Measurements from ENCODE around the gene CRB3. TPM values are rescaled to one million over a fixed set of nuclear protein-coding genes. Genes with fewer than 3 reads are reported as not detected.

Gene CRB3
- total and polyA plus RNA-seq, 8 donors: 7.6 to 203 (median 49.0) TPM

DNA sequence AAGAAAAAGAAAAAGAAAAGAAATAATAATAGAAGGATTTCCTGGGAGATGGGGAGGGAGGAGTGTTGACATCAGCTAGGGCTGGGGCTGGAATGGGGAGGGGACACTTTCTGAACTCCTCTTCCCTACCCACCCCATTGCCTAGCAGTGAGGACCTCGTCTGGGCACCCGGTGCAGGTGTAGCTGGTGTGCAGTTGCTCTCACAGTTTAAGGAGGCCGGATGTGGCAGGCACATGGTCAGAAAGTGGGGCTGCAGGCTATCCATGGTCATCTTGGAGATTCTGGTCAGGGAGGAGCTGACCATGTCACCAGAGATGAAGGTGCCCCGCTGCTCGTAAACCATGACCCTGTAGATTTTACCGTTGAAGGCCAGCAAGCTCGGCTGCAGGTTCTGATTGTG, 46.5 kb downstream of the CRB3 start:
- no peaks in the 10 kb centered on the region for H3K9me3 ChIP-seq
- H3K36me3 ChIP-seq: no peaks in the 10 kb centered on the region
- 77 to 91% (median 89%) methylated on average over 6 to 7 of the region's 7 CpGs for WGBS, 5 donors
- intact Hi-C loops (cut with DNase I; ENCODE audit: low total_unique reads): loop anchor here (10.0 kb wide), 1 partner anchor 124 kb away; no protein-coding TSS in a partner anchor
- no peak for DNase-seq
- no peak for TF ChIP-seq POLR2A (IDR thresholded peaks at IDR 0.05)
- no peak for TF ChIP-seq EP300 (IDR thresholded peaks at IDR 0.05)
- no peak for TF ChIP-seq POLR2AphosphoS5 (IDR thresholded peaks at IDR 0.05)
- H3K27ac ChIP-seq: no peak overlapping the region
- H3K27me3 ChIP-seq: no peaks in the 10 kb centered on the region
- no peak overlapping the region for H3K4me3 ChIP-seq
- peaks cover 0 to 9% (median 0%) of the 10 kb centered on the region in 4 donors for H3K4me1 ChIP-seq

GRCh38 chr19:6514089-6514488, 50.0 kb downstream of the CRB3 start:
- H3K36me3 ChIP-seq: no peaks in the 10 kb centered on the region
- H3K4me1 ChIP-seq: peaks cover 0 to 35% (median 17%) of the 10 kb centered on the region in 4 donors
- intact Hi-C loops (cut with DNase I; ENCODE audit: low total_unique reads): loop anchor here (10.0 kb wide), 1 partner anchor 121 kb away; no protein-coding TSS in a partner anchor
- WGBS, 5 donors: 68 to 78% (median 70%) methylated on average over 7 to 9 of the region's 9 CpGs
- H3K27me3 ChIP-seq: no peaks in the 10 kb centered on the region
- DNase-seq: no peak
- no peaks in the 10 kb centered on the region for H3K9me3 ChIP-seq
- H3K27ac ChIP-seq: no peak overlapping the region
- no peak overlapping the region for H3K4me3 ChIP-seq
- TF ChIP-seq POLR2A (IDR thresholded peaks at IDR 0.05) (no peak), EP300 (IDR thresholded peaks at IDR 0.05) (no peak), POLR2AphosphoS5 (IDR thresholded peaks at IDR 0.05) (no peak)
- TF ChIP-seq, protein P1, sequence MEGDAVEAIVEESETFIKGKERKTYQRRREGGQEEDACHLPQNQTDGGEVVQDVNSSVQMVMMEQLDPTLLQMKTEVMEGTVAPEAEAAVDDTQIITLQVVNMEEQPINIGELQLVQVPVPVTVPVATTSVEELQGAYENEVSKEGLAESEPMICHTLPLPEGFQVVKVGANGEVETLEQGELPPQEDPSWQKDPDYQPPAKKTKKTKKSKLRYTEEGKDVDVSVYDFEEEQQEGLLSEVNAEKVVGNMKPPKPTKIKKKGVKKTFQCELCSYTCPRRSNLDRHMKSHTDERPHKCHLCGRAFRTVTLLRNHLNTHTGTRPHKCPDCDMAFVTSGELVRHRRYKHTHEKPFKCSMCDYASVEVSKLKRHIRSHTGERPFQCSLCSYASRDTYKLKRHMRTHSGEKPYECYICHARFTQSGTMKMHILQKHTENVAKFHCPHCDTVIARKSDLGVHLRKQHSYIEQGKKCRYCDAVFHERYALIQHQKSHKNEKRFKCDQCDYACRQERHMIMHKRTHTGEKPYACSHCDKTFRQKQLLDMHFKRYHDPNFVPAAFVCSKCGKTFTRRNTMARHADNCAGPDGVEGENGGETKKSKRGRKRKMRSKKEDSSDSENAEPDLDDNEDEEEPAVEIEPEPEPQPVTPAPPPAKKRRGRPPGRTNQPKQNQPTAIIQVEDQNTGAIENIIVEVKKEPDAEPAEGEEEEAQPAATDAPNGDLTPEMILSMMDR (IDR thresholded peaks at IDR 0.05): no peak

DNA sequence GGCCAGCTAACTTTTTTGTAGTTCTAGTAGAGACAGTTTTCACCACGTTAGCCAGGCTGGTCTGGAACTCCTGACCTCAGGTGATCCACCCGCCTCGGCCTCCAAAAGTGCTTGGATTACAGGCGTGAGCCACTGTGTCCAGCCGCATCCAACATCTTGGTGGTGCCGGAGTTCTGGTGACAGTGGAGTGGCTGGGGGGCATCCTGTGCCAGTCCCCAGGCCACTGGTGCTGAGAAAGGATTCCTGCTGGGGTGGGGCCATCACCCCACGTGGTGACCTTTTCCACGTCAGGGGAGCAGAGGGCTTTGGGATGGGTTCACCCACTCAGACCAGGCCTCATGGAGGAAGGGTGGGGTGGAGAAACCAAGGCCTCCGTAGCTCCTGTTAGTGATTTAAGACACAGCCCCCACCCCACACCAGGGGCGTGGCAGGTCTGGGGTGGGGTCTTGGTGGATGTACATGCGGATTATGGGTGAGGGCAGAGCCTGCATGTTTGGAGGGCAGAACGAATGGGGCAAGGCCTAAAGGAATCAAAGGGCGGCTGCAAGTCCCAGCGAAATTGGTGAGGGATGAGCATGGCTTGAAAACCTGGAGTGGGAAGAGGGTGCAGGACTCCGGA, 51.0 kb downstream of the CRB3 start:
- intact Hi-C loops (cut with DNase I; ENCODE audit: low total_unique reads): loop anchor here (10.0 kb wide), 1 partner anchor 120 kb away; no protein-coding TSS in a partner anchor
- no peak for DNase-seq

DNA sequence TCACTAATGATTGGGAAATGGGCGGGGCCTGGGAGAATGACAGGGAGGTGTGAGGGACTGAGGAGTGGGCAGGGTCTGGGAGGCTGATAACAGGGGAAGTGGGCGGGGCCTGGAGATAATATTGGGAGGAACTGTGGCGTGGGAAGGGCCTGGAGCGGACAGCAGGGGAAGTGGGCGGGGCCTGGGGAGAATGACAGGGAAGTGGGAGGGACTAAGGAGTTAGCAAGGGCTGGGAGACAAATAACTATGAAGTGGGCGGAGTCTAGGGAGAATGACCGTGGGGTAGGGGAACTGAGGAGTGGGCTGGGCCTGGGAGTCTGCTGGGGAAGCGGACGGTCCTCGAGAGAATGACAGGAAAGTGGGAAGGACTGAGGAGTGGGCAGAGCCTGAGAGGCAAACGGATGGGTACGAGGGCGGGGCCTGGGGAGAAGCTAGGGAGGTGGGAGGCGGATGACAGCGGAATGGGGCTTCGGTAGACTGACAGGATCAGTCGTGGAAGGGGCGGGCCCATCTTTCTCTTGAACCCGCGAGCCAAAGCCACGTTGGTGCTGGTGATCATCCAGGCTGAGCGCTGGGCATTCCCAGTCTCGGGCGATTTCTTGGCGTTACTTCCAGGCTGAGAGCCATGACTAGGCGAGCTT, 52.1 kb downstream of the CRB3 start:
- intact Hi-C loops (cut with DNase I; ENCODE audit: low total_unique reads): loop anchor here (10.0 kb wide), 1 partner anchor 119 kb away; no protein-coding TSS in a partner anchor

More for the DNA sequence above, 51.0 kb downstream of the CRB3 start:
- 85 to 90% (median 86%) methylated on average over 12 to 15 of the region's 15 CpGs for WGBS, 5 donors
- Histone ChIP-seq H3K27me3 (no peaks in the 10 kb centered on the region), H3K4me1 (peaks cover 0 to 36% (median 17%) of the 10 kb centered on the region in 4 donors), H3K27ac (no peak overlapping the region), H3K4me3 (no peak overlapping the region), H3K9me3 (no peaks in the 10 kb centered on the region), H3K36me3 (no peaks in the 10 kb centered on the region)
- TF ChIP-seq POLR2A (IDR thresholded peaks at IDR 0.05) (no peak), EP300 (IDR thresholded peaks at IDR 0.05) (no peak), POLR2AphosphoS5 (IDR thresholded peaks at IDR 0.05) (no peak)
- TF ChIP-seq, protein P1 (IDR thresholded peaks at IDR 0.05): no peak

More for the DNA sequence above, 52.1 kb downstream of the CRB3 start:
- Histone ChIP-seq H3K27ac (peak overlapping the region; percentile 25 to 77 (median 66)), H3K4me1 (peaks cover 0 to 36% (median 17%) of the 10 kb centered on the region in 4 donors), H3K27me3 (no peaks in the 10 kb centered on the region), H3K9me3 (no peaks in the 10 kb centered on the region), H3K4me3 (peak overlapping the region; percentile 60 to 65 (median 63)), H3K36me3 (no peaks in the 10 kb centered on the region)
- WGBS, 5 donors: 1 to 2% (median 1%) methylated on average over 16 to 26 of the region's 26 CpGs
- peak; percentile 95 to 96 for DNase-seq
- TF ChIP-seq, protein P1 (IDR thresholded peaks at IDR 0.05): no peak
- TF ChIP-seq EP300 (IDR thresholded peaks at IDR 0.05) (no peak), POLR2AphosphoS5 (IDR thresholded peaks at IDR 0.05) (no peak), POLR2A (IDR thresholded peaks at IDR 0.05) (no peak)

Small RNA genes within 50 kb of the gene (small RNA-seq; reads per million reads assigned to genes)
- 0 reads per million in 4 donors for gene AC010503.2

Other genes starting within 250 kb of the CRB3 start
- 10 to 100 TPM in 3 of 5 donors, 1 to 10 TPM in 2; 3.1 to 30.4 (median 16.7) TPM for gene MLLT1, start 184.3 kb upstream of the CRB3 start, total RNA-seq
- 10 to 100 TPM; 21.2 to 33.8 (median 27.4) TPM for gene MLLT1, start 184.3 kb upstream of the CRB3 start, polyA plus RNA-seq
- gene ACER1, start 130.7 kb upstream of the CRB3 start, total RNA-seq: 1 to 10 TPM in 1 of 5 donors, not detected in 4; 3.5 TPM
- gene ACER1, start 130.7 kb upstream of the CRB3 start, polyA plus RNA-seq: under 1 TPM in 1 of 3 donors, not detected in 2; 0.08 TPM
- gene CLPP, start 102.7 kb upstream of the CRB3 start, total RNA-seq: 10 to 100 TPM in 4 of 5 donors, 1 to 10 TPM in 1; 5.8 to 67.1 (median 24.0) TPM
- 10 to 100 TPM; 73.3 to 76.5 (median 75.0) TPM for gene CLPP, start 102.7 kb upstream of the CRB3 start, polyA plus RNA-seq
- gene ALKBH7, start 91.5 kb upstream of the CRB3 start, total RNA-seq: 100 to 1,000 TPM in 1 of 5 donors, 10 to 100 TPM in 3, 1 to 10 TPM in 1; 5.3 to 138 (median 21.3) TPM
- 100 to 1,000 TPM in 1 of 3 donors, 10 to 100 TPM in 2; 81.1 to 122 (median 87.2) TPM for gene ALKBH7, start 91.5 kb upstream of the CRB3 start, polyA plus RNA-seq
- 1 to 10 TPM in 4 of 5 donors, not detected in 1; 1.1 to 2.8 (median 1.9) TPM for gene PSPN, start 88.3 kb upstream of the CRB3 start, total RNA-seq
- gene PSPN, start 88.3 kb upstream of the CRB3 start, polyA plus RNA-seq: 1 to 10 TPM in 2 of 3 donors, under 1 TPM in 1; 0.92 to 2.2 (median 1.1) TPM
- gene GTF2F1, start 71.1 kb upstream of the CRB3 start, total RNA-seq: 10 to 100 TPM in 4 of 5 donors, 1 to 10 TPM in 1; 9.8 to 46.7 (median 22.8) TPM
- gene GTF2F1, start 71.1 kb upstream of the CRB3 start, polyA plus RNA-seq: 10 to 100 TPM; 34.4 to 62.8 (median 41.7) TPM
- 100 to 1,000 TPM; 111 to 130 (median 112) TPM for gene KHSRP, start 39.5 kb upstream of the CRB3 start, total RNA-seq
- 100 to 1,000 TPM in 1 of 3 donors, 10 to 100 TPM in 2; 49.1 to 103 (median 79.3) TPM for gene KHSRP, start 39.5 kb upstream of the CRB3 start, polyA plus RNA-seq
- 1 to 10 TPM in 1 of 5 donors, not detected in 4; 4.9 TPM for gene SLC25A41, start 30.5 kb upstream of the CRB3 start, total RNA-seq
- gene SLC25A41, start 30.5 kb upstream of the CRB3 start, polyA plus RNA-seq: under 1 TPM in 1 of 3 donors, not detected in 2; 0.80 TPM
- gene SLC25A23, start 4.5 kb upstream of the CRB3 start, total RNA-seq: 100 to 1,000 TPM in 1 of 5 donors, 10 to 100 TPM in 4; 20.7 to 191 (median 60.1) TPM
- gene SLC25A23, start 4.5 kb upstream of the CRB3 start, polyA plus RNA-seq: 10 to 100 TPM; 30.8 to 42.5 (median 34.2) TPM
- 10 to 100 TPM in 1 of 5 donors, 1 to 10 TPM in 2, under 1 TPM in 2; 0.45 to 15.2 (median 1.1) TPM for gene DENND1C, start 17.5 kb downstream of the CRB3 start, total RNA-seq
- gene DENND1C, start 17.5 kb downstream of the CRB3 start, polyA plus RNA-seq: 1 to 10 TPM; 2.5 to 3.1 (median 2.9) TPM
- 1 to 10 TPM in 2 of 5 donors, under 1 TPM in 1, not detected in 2; 0.89 to 3.9 (median 1.1) TPM for gene TUBB4A, start 38.0 kb downstream of the CRB3 start, total RNA-seq
- gene TUBB4A, start 38.0 kb downstream of the CRB3 start, polyA plus RNA-seq: under 1 TPM in 2 of 3 donors, not detected in 1; 0.76 to 0.85 TPM
- not detected for gene TNFSF9, start 66.8 kb downstream of the CRB3 start, total RNA-seq
- gene TNFSF9, start 66.8 kb downstream of the CRB3 start, polyA plus RNA-seq: under 1 TPM in 1 of 3 donors, not detected in 2; 0.85 TPM
- not detected for gene CD70, start 126.9 kb downstream of the CRB3 start, total RNA-seq
- gene CD70, start 126.9 kb downstream of the CRB3 start, polyA plus RNA-seq: under 1 TPM in 1 of 3 donors, not detected in 2; 0.18 TPM
- gene TNFSF14, start 205.9 kb downstream of the CRB3 start, total RNA-seq: 10 to 100 TPM in 1 of 5 donors, 1 to 10 TPM in 1, under 1 TPM in 1, not detected in 2; 0.14 to 60.1 (median 1.1) TPM
- 1 to 10 TPM in 1 of 3 donors, under 1 TPM in 2; 0.56 to 1.1 (median 0.60) TPM for gene TNFSF14, start 205.9 kb downstream of the CRB3 start, polyA plus RNA-seq

Measured in stomach (tissue), 9 donors.